Measurements from ENCODE around the gene SLC38A2.
A peak's percentile ranks its signal among the peaks of the same experiment; 100 is the strongest.

Gene SLC38A2

DNA sequence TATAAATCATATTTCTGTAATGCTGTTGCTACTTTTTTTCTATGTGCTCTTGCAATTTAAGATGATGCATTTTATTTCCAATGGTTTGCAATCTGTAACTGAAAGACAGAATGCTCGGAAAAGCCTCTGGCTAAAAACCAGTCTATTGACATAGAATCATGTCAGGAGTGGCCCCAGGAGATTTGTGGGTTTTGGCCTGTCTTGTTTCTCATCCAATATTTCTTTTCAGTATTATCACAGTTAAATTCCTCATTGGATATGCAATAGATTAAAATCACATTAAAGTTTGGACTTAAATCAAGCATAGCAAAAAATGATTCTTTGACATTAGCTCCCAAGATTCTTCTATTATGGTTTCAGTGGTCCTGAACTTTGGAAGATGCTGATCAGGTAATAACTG is 19.1 kb upstream of the SLC38A2 start:
- DNase-seq (ENCODE audit: low spot score), result no peak

GRCh38 chr12:46390881-46391280 is 18.3 kb upstream of the SLC38A2 start:
- no peak for DNase-seq (ENCODE audit: low spot score)

- DNase-seq (ENCODE audit: low spot score), result no peak
Observed at GRCh38 chr12:46390304-46390703, 17.7 kb upstream of the SLC38A2 start.

- DNase-seq (ENCODE audit: low spot score), result peak; percentile 55
Observed at GRCh38 chr12:46389031-46389616, 16.6 kb upstream of the SLC38A2 start.

DNA sequence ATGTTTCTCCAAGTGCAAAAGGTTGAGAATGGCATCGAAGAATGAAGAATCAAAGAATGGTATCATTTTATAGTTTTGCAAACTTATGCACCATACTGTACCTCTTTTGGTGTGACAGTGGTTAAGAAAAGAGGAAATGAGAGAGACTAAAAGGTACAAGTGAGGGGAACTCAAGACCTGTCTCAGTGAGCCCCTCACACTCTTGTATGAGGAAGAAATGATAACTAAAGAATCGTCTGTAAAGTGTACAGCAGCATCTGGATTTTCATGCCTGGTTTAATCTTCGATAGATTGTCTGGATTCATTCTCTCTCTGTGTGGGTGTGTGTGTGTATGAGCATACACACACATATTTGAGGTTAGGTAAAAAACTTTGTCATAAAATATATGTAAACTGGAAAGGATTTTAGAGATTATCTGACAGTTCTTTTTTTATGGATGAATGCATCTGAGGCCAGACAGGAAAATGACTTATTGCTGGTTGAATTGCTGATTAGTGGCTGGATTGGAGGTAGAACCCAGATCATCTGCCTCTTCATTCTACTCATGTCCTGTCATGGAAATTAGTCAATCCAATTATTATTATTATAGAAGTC is 16.0 kb upstream of the SLC38A2 start:
- DNase-seq (ENCODE audit: low spot score), result peak; percentile 70

DNA sequence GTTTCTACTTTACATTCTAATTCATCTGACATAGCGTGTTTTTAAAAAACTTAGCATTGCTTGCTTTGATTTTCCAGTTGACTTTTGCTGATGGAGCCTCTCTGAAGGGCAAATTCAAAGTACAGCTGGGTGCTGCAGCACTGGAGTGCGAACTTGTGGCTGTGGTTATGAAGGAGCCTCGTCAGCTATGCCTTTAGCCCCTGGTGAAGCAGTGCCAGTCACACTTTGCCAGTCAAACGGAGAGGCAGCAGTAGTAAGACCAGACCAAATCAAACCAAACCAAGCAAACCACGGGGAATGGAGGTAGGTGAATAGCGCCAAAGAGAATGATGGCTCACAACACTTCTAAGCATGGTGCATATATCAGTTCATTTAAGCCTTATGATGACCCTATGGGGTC is 15.1 kb upstream of the SLC38A2 start:
- no peak for DNase-seq (ENCODE audit: low spot score)

GRCh38 chr12:46386877-46387629 is 14.5 kb upstream of the SLC38A2 start:
- DNase-seq (ENCODE audit: low spot score), result peak; percentile 61

DNA sequence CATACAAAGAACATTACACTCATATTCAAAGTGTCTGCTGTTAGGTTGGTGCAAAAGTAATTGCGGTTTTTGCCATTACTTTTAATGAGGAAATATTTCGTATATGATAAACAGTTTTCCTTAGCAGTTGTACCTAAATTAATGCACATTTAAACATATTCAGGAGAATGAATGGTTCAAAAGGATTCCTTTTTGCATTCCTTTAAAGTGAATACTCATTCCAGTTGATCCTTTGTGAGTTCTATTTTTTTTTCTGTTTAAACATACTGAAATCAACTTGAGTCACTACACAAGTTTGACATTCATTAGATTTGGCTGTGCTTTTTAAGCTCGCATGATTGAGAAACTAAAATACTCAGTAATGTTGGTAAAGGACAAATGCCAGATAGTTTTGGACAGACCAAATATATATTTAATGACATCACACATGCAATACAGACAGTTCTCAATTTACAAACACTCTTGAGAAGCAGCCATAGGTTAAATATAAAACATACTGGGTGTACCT is 13.8 kb upstream of the SLC38A2 start:
- peak; percentile 82 for DNase-seq (ENCODE audit: low spot score)

DNA sequence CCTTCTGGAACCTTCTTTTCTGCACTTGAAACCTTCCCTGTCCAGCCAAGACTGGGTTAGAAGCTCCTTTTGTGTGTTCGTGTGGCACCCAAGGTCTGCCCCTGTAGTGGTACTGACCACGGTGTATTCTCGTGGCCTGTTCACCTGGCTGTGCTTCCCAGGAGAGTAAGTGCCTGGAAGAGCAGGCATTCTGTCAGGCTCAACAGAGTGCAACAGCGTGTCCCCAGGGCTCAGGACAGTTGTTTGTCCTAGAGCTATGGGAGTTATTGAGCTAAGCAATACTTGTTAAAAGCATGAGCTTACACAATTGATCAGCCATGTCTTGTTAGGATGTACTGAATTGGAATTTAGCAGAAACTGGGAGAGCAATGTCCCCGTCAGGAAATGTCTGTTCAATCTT is 12.9 kb upstream of the SLC38A2 start:
- DNase-seq (ENCODE audit: low spot score), result no peak

DNA sequence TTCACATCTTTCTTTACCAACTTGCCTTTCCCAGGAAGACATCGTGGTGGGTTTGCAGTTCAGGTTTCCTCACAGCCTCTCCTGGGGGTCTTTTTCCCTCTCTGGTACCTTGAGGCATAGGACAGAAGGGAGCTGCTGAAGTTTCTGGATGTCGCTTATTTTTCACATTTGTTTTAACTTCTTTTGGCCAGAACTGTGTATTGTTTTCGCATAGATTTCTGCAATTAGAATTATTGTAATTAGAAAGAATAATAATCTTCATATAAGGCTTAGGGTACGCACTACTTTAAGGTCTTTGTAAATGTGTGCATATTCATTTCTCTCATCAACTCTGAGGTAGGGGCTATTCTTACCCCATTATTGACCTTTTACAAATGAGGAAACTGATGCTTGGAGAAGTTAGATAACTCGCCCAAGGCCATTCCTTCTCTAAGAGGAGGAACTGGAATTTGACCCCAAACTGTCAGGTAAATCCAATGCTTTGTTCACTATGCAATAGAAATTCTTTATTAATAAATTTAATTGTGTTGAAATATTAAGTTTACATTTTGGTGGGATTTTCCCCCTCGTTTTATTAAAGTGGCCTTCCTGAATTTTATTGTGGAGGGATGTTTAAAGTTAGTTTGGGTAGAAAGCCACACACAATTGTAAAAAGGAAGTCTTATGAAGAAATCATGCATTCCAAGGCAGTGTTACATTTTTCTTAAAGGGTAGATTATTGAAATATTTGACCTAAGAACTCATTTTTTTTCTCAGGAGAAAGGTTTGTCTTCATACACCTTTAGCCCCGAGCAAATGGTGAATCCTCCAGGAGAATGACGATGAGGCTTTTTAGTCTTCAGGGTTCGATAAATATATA is 12.1 kb upstream of the SLC38A2 start:
- DNase-seq (ENCODE audit: low spot score), result no peak

GRCh38 chr12:46383654-46384450 is 11.3 kb upstream of the SLC38A2 start:
- peak; percentile 92 for DNase-seq (ENCODE audit: low spot score)

DNA sequence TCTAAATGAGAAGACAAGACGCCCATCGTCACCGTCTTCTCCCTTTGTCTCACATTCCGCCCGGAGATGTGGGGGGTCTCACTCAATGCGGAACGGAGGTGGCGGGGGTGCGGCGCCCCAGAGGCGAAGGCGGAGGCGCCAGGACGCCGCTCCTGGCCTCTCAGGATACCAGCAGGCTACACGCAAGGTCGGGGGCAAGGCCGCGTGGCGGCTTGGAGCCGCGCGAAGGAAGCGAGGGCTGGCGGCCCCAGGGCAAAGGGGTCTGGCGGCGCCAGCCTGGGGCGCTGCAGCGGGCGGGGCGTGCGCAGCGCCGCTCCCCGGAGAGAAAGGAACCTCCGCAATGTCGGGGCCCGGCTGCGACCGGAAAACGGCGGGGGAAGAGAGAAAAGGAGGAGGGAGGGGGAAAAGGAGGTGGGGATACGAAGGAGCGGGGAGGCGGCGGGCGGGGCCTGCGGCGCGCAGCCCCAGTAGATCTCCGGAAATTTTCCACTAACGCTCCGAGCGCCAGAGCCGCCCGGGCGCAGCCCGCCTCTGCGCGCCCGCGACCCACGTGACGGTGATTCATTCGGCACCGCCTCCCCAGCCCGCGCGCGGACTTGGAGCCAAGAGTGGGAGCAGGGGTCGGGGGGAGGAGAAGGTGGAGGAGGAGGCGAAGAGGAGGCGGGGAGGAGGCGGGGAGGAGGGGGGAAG is 10.5 kb upstream of the SLC38A2 start:
- DNase-seq (ENCODE audit: low spot score), result peak; percentile 95

DNA sequence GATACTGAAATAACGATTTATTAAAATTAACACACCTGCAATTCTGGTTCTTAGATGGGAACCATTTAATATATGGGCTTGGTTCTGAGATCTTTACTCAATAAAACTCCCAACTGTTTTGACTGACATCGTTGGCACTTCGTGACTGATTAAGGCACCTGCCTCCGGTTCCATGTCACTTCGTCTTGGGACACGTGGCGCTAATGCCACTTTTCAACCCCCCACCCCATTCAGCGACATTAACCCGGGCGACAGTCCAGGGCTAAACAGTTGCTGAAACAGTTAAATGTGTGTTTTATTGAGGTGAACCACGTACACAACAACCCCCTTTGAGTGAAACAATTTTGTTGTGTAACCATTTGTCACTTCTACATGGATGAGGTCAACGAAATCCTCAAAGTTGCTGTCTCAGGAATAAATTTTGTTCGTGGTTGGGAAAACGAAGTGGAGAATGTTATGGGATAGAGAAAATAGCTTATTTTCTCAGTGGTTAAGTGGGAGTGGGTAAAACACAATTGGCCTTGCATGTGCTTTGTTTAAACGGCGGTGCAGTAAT is 9.9 kb upstream of the SLC38A2 start:
- DNase-seq (ENCODE audit: low spot score), result no peak

GRCh38 chr12:46380881-46381280 is 8.3 kb upstream of the SLC38A2 start:
- DNase-seq (ENCODE audit: low spot score), result no peak

DNA sequence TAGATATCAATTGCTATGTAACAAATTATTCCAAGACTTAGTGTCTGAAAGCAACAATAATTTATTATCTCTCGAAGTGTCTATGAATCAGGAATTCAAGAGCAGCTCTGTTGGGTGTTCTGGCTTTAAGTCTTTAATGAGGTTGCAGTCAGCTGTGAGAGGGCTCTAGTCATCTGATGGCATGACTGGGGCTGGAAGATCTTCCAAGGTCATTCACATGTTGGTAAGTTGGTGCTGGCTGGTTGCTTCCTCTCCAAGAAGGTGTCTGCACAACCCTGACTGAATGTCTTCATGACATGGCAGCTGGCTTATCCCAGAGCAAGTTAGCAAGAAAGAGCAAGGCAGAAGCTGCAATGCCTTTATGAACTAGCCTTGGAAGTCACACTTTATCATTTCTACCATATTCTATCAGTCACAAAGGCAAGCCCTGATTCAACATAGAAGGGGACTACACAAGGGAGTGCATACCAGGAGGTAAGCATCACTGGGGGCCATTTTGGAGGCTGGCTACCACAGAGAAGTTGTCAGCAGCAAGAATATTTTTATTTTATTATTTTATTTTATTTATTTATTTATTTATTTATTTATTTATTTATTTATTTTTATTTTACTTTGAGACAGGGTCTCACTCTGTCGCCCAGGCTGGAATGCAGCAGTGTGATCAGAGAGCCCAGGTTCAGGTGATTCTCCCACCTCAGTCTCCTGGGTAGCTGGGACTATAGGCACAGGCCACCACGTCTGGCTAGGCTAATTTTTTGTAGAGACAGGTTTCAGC is 7.6 kb upstream of the SLC38A2 start:
- DNase-seq (ENCODE audit: low spot score), result no peak

DNA sequence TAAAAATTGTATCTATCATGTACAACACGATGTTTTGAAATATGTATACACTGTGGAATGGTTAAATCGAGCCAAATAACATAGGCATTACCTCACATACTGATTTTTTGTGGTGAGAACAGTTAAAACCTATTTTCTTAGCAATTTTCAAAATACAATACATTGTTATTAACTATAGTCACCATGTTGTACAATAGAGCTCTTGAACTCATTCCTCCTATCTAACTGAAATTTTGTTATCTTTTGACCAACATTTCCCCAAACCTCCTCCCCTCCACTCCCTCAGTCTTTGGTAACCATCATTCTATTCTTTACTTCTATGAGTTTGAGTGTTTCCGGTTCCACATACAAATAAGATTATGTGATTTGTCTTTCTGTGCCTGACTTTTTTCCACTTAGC is 6.8 kb upstream of the SLC38A2 start:
- no peak for DNase-seq (ENCODE audit: low spot score)

DNA sequence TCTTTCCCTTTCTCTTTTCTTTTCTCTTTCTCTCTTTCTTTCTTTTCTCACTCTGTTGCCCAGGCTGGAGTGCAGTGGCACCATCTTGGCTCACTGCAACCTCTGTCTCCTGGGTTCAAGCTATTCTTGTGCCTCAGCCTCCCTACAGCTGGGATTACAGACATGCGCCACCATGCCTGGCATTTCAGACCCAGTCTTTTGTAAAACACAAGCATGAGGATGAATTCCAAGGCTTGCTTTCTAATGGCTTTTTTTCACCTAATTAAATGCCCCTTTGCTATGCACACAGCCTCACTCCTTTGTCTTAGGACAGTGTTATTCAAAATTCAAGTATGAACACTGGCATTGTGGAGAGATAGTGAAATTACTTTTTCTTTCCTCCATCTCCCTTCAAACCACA is 6.0 kb upstream of the SLC38A2 start:
- DNase-seq (ENCODE audit: low spot score), result no peak

DNA sequence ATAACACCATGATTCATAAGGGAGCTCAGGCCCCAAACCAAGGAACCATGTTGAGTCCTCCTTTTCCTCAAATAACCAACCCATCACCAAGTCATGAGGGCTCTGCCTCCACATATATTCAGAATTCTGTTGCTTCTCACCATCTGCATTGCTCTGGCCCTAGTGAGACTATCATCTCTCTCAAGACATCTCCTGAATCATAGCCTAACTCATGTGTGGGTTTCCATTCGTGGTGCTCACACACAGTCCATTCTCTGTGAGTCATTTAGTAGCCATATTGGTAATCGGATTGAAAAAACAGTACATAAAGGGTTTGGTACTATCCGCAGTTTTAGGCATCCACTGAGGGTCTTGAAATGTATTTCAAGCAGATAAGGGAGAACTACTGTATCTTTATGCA is 5.1 kb upstream of the SLC38A2 start:
- DNase-seq (ENCODE audit: low spot score), result peak; percentile 63

DNA sequence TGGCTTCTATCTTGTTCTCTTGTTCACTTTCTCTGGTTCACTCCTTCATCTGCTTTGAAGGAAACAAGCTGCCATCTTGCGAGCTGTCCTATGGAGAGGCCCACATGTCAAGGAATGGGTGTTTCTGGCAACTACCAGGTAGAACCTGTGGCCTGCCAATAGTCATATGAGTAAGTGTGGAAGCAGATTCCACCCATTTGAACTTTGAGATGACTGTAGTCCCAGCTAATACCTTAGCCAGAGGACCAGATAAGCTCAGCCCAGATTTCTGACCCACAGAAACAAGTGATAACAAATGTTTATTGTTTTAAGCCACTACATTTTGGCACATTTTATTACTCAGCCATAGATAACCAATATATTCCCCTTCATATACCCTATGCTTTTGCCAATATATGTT is 4.0 kb upstream of the SLC38A2 start:
- no peak for DNase-seq (ENCODE audit: low spot score)

DNA sequence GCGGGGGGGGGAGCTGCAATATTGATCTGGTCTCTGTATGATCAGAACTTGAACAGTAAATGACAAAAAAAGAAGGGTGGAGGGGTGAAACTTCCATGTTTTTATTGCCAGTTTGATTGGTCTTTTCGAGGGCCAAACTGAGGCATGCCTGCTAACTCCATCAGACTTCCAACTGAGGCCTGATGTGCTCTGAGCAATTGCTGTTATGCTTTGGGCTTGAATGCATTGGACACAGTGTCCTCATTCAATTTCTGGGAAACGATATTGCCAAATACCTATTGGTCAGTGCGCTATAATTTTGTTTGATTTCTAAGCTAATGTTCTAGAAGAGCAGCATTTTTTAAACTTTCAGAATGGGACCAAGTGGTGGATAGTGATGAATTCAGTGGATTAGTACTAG is 2.1 kb upstream of the SLC38A2 start:
- DNase-seq (ENCODE audit: low spot score), result no peak
